GM21717 (cell line): ENCODE data around the gene PGBD5.

Source experiments
- ATAC-seq: cut with Tn5 transposase; IDR thresholded peaks from one replicate; pipeline ENCODE4 v1.9.1; 2021; ENCODE audit warnings: mild to moderate bottlenecking, moderate library complexity; ENCODE audit not compliant: unreplicated experiment

The PGBD5 gene

DNA sequence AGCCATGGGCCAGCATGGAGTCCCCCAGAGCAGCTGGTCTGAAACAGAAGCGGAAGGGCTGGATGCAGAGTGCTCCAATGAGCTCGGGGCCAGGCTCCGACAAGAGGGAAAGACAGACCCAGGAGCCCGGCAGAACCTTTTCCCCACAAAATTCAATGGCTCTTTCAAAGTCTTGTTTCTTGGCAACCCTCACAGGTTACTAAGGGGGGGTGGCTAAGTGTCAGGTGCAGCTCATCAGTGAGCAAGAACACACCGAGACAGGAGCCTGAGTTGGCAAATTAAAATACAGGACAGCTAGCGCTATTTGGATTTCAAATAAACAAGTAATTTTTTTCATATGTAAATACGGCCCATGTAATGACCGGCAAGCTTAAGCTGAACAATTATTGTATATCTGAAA, 27.3 kb downstream of the PGBD5 start:
- no peak for ATAC-seq

DNA sequence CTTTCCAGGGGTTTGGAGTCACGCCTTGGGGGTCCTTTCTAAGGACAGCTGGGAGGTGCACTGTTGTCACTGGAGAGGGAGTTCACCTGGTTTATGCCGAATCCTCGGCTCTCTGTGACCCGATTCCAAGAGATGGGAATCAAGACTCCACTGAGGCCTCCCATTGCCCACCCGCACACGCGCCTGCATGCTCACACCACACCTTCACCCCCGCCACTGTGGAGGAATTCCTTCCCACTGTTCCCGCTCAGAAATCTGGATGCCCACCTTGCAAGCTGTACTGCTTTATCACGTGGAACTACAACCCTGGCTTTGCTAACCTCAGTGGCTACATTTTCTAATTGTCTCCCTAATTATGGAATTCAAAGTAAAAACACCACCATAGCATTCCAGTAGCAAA, 29.2 kb downstream of the PGBD5 start:
- no peak for ATAC-seq

GRCh38 chr1:230395932-230396331, 30.2 kb downstream of the PGBD5 start:
- ATAC-seq: no peak

DNA sequence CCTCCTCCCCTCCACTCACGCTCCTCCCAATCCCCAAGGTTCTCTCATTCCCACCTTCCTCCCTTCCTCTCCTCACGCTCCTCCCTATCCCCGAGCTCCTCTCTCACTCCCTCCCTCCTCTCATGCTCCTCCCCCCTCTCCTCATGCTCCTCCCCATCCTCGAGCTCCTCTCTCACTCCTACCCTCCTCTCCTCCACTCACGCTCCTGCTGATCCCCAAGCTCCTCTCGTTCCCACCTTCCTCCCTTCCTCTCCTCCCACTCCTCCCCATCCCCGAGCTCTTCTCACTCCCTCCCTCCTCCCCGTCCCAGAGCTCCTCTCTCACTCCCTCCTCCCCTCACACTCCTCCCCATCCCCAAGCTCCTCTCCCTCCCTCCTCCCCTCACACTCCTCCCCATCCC, 31.4 kb downstream of the PGBD5 start:
- no peak for ATAC-seq

GRCh38 chr1:230394134-230394533, 32.0 kb downstream of the PGBD5 start:
- ATAC-seq: no peak

GRCh38 chr1:230393722-230394121, 32.4 kb downstream of the PGBD5 start:
- no peak for ATAC-seq

DNA sequence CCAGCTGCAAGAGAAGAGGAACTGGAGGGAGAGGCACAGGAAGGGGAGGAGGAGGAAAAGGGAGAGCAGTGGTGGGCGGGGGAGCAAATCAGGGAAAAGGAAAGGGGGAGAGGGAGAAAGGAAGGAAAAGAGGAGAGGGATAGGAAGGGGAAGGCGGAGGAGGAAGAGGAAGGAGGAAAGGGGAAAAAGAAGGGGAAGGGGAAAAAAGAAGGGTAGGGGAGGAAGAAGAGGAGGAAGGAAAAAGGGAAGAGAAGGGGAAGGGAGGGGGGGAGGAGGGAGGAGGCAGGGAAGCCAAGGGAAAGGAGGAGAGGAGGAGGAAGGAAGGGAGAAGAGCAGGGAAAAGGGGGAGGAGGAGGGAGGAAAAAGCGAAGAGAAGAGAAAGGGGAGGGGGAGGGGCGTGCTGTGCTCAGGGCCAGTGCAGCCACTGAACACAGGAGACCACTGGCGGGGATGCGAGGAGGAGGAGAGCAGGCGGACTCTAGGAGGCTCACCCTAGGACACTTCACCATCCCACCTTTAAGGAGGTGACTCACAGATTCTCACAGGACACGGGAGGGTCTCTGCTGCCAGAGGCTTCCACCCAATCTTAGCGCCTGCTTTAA, 33.1 kb downstream of the PGBD5 start:
- no peak for ATAC-seq

DNA sequence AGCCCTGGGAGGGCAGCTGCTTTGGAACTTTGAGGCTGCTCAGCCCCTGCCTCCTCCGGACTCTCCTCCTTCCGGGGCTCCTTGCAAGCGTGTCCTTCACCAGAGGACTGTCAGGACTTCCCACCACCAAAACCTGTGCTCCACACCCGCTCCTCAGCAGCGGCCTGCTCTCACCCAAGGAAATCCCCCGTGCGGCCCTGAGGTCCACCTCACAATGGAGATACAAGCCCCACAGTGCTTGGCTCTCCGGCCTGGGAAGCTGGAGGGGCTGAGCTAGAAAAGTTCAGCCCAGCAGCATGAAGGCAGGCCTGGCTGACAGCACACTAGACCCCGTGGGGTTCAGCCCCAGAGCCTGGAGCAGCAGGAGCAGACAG, 33.6 kb downstream of the PGBD5 start:
- ATAC-seq: no peak

DNA sequence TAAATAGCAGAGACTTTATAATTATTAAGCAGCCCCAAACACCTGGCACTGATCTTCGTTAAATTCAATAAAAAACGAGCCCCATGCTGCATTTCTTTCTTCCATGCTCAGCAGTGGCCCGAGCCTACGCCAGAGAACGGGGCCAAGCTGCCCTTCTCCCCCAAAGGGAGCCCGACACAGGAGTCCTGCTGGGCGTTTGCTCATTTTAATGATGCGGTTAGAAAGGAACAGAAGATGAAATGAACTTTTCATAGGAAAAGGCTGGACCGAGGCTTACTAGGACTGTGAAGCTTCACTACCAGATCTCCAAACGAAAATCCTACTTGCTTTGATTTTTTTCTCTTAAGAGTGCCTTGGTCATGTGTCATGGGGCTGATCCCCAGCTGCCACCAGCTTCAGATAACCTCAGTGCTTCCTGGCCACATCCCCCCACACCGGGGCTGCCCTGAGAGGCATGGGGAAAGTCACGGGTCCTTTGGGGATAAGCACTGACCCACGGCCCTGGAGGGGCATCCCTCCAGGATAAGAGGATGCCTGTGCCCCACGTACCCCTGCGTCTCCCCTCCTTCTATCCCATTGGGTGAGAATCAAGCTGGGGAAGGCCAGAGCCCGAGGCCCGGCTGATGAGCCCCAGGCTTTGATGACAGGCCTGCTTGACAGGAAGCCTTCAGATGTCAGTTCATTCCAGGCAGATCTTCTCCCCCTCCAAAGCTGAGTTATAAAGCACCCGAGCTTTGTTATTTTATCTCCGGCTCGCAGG, 34.2 kb downstream of the PGBD5 start:
- no peak for ATAC-seq

DNA sequence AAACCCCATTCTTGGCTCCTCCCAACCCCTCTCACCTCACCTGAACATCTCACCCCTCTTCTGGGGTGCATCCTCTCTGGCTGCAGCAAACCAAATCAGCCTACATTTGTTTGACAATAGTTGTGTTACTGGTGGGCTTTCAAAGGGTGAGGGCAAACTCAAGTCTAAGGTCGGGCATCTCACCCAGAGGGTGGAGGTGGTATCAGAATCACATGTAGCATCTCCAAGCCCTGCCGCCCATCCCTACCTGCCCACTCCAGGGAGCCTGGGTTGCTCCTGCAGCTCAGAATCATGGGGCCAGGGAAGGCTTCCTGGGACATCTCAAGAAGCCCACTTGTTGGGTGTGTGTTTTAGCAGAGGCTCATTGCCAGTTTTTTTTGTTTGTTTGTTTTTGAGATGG, 35.8 kb downstream of the PGBD5 start:
- no peak for ATAC-seq

- no peak for ATAC-seq
Observed at GRCh38 chr1:230387876-230388275, 38.3 kb downstream of the PGBD5 start.

- no peak for ATAC-seq
Observed at GRCh38 chr1:230387296-230387695, 38.8 kb downstream of the PGBD5 start.

DNA sequence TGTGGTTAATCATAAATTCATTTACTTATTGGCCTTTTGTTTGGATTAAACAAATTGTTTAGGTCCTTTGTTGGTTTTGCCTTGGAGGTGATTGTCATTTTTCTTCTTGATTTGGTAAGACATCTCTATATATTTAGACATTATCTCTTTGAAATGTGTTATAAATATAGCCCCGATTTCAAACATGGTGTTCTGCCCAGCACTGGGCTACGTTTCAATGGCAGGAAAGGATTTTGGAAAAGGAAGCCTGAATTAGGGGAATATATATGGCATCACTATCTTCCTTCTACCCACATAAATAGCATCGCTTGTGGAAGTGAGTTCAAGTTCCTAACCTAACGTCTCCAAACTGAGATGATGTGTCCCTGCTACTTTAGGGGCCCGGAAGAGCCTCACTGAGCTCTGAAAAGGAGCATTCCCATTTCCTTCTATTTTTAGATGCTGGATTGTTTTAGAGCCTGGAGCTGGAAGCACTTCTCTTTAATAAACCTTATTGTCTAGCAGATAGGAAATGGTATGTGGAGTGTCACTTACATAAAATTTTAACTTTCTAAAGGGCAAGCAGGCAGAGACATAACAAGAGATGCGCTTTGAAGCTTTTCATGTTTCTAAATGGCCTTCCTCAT, 39.4 kb downstream of the PGBD5 start:
- no peak for ATAC-seq

GRCh38 chr1:230385930-230386329, 40.2 kb downstream of the PGBD5 start:
- no peak for ATAC-seq

GRCh38 chr1:230385158-230385450, 41.0 kb downstream of the PGBD5 start:
- ATAC-seq: no peak

GRCh38 chr1:230384380-230385157, 41.6 kb downstream of the PGBD5 start:
- ATAC-seq: no peak

DNA sequence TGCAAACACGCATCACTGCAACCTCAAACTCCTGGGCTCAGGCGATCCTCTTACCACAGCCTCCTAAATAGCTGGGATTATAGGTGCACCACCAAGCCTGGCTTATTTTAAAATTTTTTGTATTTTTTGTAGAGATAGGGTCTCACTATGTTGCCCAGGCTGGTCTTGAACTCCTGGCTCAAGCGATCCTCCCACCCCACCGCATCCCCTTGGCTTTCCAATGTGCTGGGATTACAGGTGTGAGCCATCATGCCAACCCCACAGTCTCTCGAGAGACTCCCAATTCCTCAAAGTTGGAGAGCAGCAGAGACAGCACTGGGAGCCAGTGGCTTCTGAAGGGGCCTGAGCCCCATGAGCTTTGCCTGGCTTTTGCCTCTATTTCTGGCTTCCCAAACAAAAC, 42.7 kb downstream of the PGBD5 start:
- no peak for ATAC-seq

GRCh38 chr1:230382001-230382491, 44.1 kb downstream of the PGBD5 start:
- ATAC-seq: no peak

- ATAC-seq: no peak
Observed at GRCh38 chr1:230381585-230381984, 44.5 kb downstream of the PGBD5 start.

DNA sequence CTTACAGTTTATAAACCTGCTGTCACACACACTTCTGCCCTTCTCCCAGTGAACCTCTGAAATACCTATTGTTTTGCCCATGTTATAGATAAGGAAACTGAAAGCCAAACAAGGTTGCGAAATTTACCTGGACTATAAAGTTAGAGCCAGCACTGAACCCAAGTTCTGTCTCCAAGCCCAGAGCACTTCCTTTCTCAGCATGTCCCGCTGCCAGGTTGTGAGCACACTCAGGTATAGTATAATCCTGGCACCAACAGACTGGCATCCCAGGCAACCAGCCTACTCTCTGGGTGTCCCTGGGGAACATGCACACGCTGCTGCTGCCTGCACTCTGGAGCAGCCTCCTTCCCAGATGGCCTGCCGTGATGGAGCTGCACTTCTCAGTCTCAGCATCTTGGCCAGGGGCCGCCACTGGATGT, 45.1 kb downstream of the PGBD5 start:
- no peak for ATAC-seq

- no peak for ATAC-seq
Observed at GRCh38 chr1:230379928-230380327, 46.2 kb downstream of the PGBD5 start.

DNA sequence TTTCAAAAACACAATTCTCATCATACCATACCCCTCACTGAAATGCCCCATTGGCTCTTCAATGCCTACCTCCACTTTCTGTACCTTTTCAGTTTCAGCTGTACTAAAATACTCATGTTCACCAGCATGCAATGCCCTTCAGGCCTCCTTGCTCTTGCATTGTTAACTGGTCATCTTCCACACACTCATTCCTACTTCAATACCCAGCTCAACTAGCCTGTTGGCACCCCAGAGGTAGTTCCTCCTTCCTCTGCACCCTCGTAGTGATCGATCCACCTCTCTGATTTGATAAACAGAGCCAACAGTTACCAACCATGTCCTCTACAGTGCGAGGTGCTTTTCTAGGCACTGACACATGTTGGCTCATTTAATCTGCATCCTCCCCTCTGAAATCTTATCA, 46.7 kb downstream of the PGBD5 start:
- no peak for ATAC-seq
